Activated naive CD8-positive, alpha-beta T cell (primary cell): Measurements from ENCODE around the gene NSDHL.
"Not testable (repeated sequence)": the region's sequence is repeated elsewhere in the genome, so short reads cannot be mapped to it uniquely, and the experiment has no call there.

Source experiments
- H3K27ac Mint-ChIP-seq: one replicate; pipeline ENCODE4 v1.8.0; 2021; ENCODE audit warnings: mixed read lengths
- H3K27me3 Mint-ChIP-seq: one replicate; pipeline ENCODE4 v1.8.0; 2021; ENCODE audit warnings: mixed read lengths
- H3K36me3 Mint-ChIP-seq: one replicate; pipeline ENCODE4 v1.8.0; 2021; ENCODE audit warnings: mixed read lengths
- H3K4me1 Mint-ChIP-seq: one replicate; pipeline ENCODE4 v1.8.0; 2021; ENCODE audit warnings: low read depth, mixed read lengths
- H3K4me3 Mint-ChIP-seq: one replicate; pipeline ENCODE4 v1.8.0; 2021; ENCODE audit warnings: mild to moderate bottlenecking, mixed read lengths
- H3K9me3 Mint-ChIP-seq: one replicate; pipeline ENCODE4 v1.8.0; 2021; ENCODE audit warnings: low read depth, mixed read lengths

Gene NSDHL

GRCh38 chrX:152824841-152825374 lies 6.0 kb upstream of the NSDHL start:
- Mint-ChIP-seq H3K4me1 (peaks cover 3% of the 10 kb centered on the region), H3K27me3 (peaks cover 2% of the 10 kb centered on the region), H3K9me3 (no peaks in the 10 kb centered on the region), H3K36me3 (no peaks in the 10 kb centered on the region), H3K4me3 (no peak overlapping the region), H3K27ac (no peak overlapping the region)

DNA sequence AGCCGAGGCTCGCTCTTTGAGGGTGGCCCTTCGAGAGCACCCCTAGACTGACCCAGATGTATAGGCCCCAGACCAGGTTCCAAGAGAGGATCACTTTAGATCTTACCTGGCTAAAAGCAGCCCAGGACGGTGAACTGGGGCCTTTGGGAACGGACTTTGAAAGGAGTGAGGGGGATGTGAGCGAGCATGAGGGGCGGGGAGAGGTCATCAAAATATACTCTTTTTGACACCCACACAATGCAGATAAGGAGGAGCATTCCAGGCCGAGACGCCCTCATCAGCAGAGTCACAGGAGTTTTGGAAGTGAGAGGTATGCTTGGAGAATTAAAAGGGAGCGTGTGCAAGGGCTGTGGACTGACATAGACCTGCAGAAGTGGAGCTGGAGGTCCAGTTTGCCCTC lies 528 bp downstream of the NSDHL start:
- no peaks in the 10 kb centered on the region for H3K27me3 Mint-ChIP-seq
- peaks cover 2% of the 10 kb centered on the region for H3K36me3 Mint-ChIP-seq

DNA sequence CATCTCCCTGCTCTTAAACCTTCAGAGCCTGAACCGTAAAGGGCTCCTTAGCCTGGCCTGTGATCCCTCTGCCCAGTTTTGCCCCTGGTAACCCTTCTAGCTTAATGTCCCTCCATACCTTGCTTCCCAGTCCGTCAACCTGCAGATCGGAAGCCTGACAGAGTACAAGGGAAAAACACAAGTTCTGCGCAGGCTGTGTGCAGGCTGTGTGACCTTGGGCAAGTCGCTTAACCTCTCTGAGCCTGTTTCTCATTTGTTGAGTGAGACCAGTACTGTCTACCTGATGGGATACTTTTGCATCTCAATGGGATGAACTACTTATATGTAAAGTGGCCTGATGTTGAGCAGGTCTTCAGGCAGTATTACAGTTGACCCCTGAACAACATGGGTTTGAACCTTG lies 1.7 kb downstream of the NSDHL start:
- H3K9me3 Mint-ChIP-seq, result no peaks in the 10 kb centered on the region
- H3K4me3 Mint-ChIP-seq, result peak overlapping the region; percentile 96
- peaks cover 30% of the 10 kb centered on the region for H3K4me1 Mint-ChIP-seq
- no peaks in the 10 kb centered on the region for H3K27me3 Mint-ChIP-seq
- no peak overlapping the region for H3K27ac Mint-ChIP-seq
- H3K36me3 Mint-ChIP-seq, result peaks cover 2% of the 10 kb centered on the region

More for the DNA sequence above, 528 bp downstream of the NSDHL start:
- H3K4me1 Mint-ChIP-seq, result peaks cover 28% of the 10 kb centered on the region
- peak overlapping the region; percentile 90 for H3K27ac Mint-ChIP-seq
- H3K4me3 Mint-ChIP-seq, result peak overlapping the region; percentile 96
- no peaks in the 10 kb centered on the region for H3K9me3 Mint-ChIP-seq

DNA sequence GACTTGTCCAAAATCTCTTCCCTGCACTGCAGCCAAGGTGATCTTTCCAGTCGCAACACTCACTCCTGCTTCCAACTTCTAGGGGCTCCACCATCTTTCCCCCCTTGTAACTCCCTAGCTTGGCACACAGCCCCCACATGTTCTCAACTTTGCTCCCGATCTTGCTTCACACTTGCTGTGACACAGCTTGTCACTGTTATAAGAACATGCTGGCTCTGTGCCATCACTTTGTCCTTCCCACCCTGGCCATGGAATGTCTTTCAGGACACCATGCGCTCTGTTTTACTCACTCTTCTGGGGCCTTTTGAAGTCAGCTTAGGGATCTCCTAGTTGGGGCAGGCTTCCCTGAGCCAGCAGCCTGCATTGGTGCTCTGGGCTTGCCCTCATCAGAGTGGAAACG lies 2.5 kb downstream of the NSDHL start:
- Mint-ChIP-seq H3K27me3 (no peaks in the 10 kb centered on the region), H3K9me3 (no peaks in the 10 kb centered on the region), H3K27ac (no peak overlapping the region), H3K4me3 (no peak overlapping the region), H3K4me1 (peaks cover 35% of the 10 kb centered on the region), H3K36me3 (peaks cover 2% of the 10 kb centered on the region)

DNA sequence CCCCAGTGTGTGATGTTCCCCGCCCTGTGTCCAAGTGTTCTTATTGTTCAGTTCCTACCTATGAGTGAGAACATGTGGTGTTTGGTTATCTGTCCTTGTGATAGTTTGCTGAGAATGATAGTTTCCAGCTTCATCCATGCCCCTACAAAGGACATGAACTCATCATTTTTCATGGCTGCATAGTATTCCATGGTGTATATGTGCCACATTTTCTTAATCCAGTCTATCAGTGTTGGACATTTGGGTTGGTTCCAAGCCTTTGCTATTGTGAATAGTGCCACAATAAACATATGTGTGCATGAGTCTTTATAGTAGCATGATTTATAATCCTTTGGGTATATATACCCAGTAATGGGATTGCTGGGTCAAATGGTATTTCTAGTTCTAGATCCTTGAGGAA lies 4.6 kb downstream of the NSDHL start:
- H3K4me1 Mint-ChIP-seq, result peaks cover 37% of the 10 kb centered on the region
- not testable (repeated sequence) for H3K27me3 Mint-ChIP-seq, H3K27ac Mint-ChIP-seq, H3K9me3 Mint-ChIP-seq, H3K4me3 Mint-ChIP-seq, H3K36me3 Mint-ChIP-seq

- peaks cover 4% of the 10 kb centered on the region for H3K36me3 Mint-ChIP-seq
- H3K9me3 Mint-ChIP-seq, result no peaks in the 10 kb centered on the region
- H3K4me1 Mint-ChIP-seq, result peaks cover 15% of the 10 kb centered on the region
Measured at GRCh38 chrX:152842772-152843338, 12.0 kb downstream of the NSDHL start.

GRCh38 chrX:152843852-152844251 lies 13.0 kb downstream of the NSDHL start:
- Mint-ChIP-seq H3K9me3 (no peaks in the 10 kb centered on the region), H3K27ac (no peak overlapping the region), H3K36me3 (peaks cover 4% of the 10 kb centered on the region), H3K4me1 (peaks cover 7% of the 10 kb centered on the region), H3K4me3 (no peak overlapping the region), H3K27me3 (no peaks in the 10 kb centered on the region)

More at GRCh38 chrX:152842772-152843338, 12.0 kb downstream of the NSDHL start:
- H3K4me3 Mint-ChIP-seq, result no peak overlapping the region
- no peaks in the 10 kb centered on the region for H3K27me3 Mint-ChIP-seq
- H3K27ac Mint-ChIP-seq, result no peak overlapping the region

DNA sequence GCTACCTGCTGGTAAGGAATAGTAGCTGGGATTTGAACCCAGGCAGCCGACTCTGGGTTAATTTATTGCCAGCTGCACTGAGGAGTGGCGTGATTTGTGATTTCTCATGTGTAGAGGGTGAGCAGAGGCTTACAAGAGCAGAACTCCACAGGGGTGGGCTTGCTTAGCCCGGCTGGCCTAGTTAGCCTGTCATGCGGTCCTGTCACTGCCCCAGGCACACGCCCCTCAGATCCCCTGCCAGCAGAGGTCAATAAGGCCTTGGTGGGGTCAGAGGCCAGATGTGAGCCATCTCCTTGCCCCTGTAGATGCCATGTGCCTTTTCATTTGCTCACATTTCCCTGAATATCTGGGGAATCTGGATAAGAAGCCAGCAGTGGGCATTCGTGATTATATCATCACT lies 13.4 kb downstream of the NSDHL start:
- Mint-ChIP-seq H3K27me3 (no peaks in the 10 kb centered on the region), H3K36me3 (peaks cover 2% of the 10 kb centered on the region), H3K4me3 (no peak overlapping the region)

GRCh38 chrX:152845618-152846240 lies 14.9 kb downstream of the NSDHL start:
- H3K4me3 Mint-ChIP-seq, result no peak overlapping the region
- peaks cover 2% of the 10 kb centered on the region for H3K36me3 Mint-ChIP-seq
- no peaks in the 10 kb centered on the region for H3K4me1 Mint-ChIP-seq
- H3K27me3 Mint-ChIP-seq, result no peaks in the 10 kb centered on the region
- H3K27ac Mint-ChIP-seq, result no peak overlapping the region
- no peaks in the 10 kb centered on the region for H3K9me3 Mint-ChIP-seq

More for the DNA sequence above, 13.4 kb downstream of the NSDHL start:
- peaks cover 5% of the 10 kb centered on the region for H3K4me1 Mint-ChIP-seq
- no peaks in the 10 kb centered on the region for H3K9me3 Mint-ChIP-seq
- H3K27ac Mint-ChIP-seq, result no peak overlapping the region

- no peaks in the 10 kb centered on the region for H3K4me1 Mint-ChIP-seq
- H3K9me3 Mint-ChIP-seq, result no peaks in the 10 kb centered on the region
- H3K27me3 Mint-ChIP-seq, result no peaks in the 10 kb centered on the region
- no peak overlapping the region for H3K27ac Mint-ChIP-seq
- H3K36me3 Mint-ChIP-seq, result peaks cover 10% of the 10 kb centered on the region
- H3K4me3 Mint-ChIP-seq, result no peak overlapping the region
Measured at GRCh38 chrX:152847281-152847680, 16.4 kb downstream of the NSDHL start.

DNA sequence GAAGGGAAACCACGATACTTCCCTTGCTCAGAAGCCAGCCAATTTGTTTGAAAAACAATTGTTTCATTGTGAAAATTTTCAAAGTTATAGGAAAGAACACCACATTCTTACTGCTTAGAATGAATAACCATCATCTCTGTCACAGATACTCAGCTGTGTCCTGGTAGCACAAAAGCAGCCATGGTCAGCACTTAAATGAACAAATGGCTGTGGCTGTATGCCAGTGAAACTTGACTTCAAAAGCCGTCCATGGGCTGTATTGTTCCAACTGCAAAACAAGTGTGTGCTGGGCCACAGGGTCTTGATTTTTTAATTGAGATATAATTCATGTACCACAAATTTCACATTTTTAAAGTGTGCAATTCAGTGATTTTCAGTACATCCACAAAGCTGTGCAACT lies 19.6 kb downstream of the NSDHL start:
- Mint-ChIP-seq H3K9me3 (no peaks in the 10 kb centered on the region), H3K27ac (no peak overlapping the region), H3K4me1 (no peaks in the 10 kb centered on the region), H3K36me3 (peaks cover 10% of the 10 kb centered on the region), H3K27me3 (no peaks in the 10 kb centered on the region), H3K4me3 (no peak overlapping the region)

DNA sequence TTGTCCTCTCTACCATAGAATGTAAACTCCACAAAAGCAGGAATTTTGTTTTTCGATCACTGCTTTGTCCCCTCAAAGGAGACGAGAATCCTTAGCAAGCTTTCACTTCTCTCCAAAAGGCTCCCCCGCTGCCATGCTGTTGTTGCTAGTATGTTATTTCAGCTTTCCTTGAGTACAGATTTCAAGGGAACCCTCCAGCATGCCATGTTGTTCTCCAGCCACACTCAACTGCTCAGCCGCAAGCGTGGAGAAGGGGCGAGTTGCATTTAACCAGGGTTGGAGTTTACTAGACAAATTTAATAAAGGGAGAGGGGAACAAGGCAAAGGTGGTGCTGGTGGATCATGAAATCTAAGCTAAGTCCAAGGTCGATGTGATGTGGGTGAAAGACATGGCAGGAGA lies 23.1 kb downstream of the NSDHL start:
- Mint-ChIP-seq H3K4me3 (no peak overlapping the region), H3K9me3 (no peaks in the 10 kb centered on the region), H3K27me3 (no peaks in the 10 kb centered on the region), H3K4me1 (peaks cover 2% of the 10 kb centered on the region), H3K36me3 (peaks cover 9% of the 10 kb centered on the region), H3K27ac (no peak overlapping the region)

GRCh38 chrX:152861116-152861515 lies 30.3 kb downstream of the NSDHL start:
- H3K9me3 Mint-ChIP-seq, result no peaks in the 10 kb centered on the region
- no peaks in the 10 kb centered on the region for H3K27me3 Mint-ChIP-seq
- H3K4me1 Mint-ChIP-seq, result peaks cover 2% of the 10 kb centered on the region
- H3K4me3 Mint-ChIP-seq, result no peak overlapping the region
- H3K27ac Mint-ChIP-seq, result no peak overlapping the region
- H3K36me3 Mint-ChIP-seq, result no peaks in the 10 kb centered on the region

- no peak overlapping the region for H3K27ac Mint-ChIP-seq
- H3K4me1 Mint-ChIP-seq, result peaks cover 2% of the 10 kb centered on the region
- no peaks in the 10 kb centered on the region for H3K9me3 Mint-ChIP-seq
- no peak overlapping the region for H3K4me3 Mint-ChIP-seq
- no peaks in the 10 kb centered on the region for H3K36me3 Mint-ChIP-seq
- H3K27me3 Mint-ChIP-seq, result no peaks in the 10 kb centered on the region
Measured at GRCh38 chrX:152861826-152862225, 31.0 kb downstream of the NSDHL start.

DNA sequence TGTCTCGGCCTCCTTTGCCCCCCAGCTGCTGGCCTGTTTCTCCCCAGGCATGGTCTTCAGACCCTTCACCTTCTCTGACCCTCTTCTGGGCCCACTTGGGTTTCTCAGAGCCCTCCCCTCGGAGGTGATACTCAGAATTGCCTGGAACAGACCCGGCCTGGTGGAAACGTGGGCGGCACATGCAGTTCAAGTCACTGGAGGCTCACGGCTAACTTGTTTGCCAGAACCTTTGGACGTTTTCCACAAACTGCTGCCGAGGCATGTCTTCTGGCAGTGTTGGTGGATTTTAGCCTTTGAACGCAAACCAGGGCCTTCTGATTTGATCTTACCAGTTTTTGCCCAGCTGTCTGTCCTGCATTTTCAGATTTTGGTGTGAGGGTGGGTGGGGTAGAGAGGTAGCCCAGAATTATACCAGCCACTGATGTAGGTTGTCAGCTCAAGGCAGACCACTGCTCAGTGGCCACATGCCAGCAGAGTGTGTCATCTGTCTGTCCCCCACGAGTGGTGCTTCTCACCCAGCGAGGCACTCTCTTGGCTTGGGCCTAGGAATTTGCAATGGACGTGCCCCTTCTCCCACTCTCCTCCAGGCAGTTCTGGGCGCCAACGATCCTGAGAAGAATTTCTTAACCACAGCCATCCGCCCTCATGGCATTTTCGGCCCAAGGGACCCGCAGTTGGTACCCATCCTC lies 34.5 kb downstream of the NSDHL start:
- H3K27me3 Mint-ChIP-seq, result no peaks in the 10 kb centered on the region
- no peaks in the 10 kb centered on the region for H3K9me3 Mint-ChIP-seq
- no peak overlapping the region for H3K27ac Mint-ChIP-seq
- no peaks in the 10 kb centered on the region for H3K36me3 Mint-ChIP-seq
- no peaks in the 10 kb centered on the region for H3K4me1 Mint-ChIP-seq
- H3K4me3 Mint-ChIP-seq, result no peak overlapping the region
